CD4-positive, alpha-beta T cell treated with Interleukin-6 at 100 ng/mL for 8 hours (primary cell): ENCODE data around the gene EVX1.

Experiments
- DNase-seq: peaks from one replicate; pipeline ENCODE4 v3.0.0-alpha.2; 2020; ENCODE audit warnings: mixed read lengths, low spot score

Gene EVX1

DNA sequence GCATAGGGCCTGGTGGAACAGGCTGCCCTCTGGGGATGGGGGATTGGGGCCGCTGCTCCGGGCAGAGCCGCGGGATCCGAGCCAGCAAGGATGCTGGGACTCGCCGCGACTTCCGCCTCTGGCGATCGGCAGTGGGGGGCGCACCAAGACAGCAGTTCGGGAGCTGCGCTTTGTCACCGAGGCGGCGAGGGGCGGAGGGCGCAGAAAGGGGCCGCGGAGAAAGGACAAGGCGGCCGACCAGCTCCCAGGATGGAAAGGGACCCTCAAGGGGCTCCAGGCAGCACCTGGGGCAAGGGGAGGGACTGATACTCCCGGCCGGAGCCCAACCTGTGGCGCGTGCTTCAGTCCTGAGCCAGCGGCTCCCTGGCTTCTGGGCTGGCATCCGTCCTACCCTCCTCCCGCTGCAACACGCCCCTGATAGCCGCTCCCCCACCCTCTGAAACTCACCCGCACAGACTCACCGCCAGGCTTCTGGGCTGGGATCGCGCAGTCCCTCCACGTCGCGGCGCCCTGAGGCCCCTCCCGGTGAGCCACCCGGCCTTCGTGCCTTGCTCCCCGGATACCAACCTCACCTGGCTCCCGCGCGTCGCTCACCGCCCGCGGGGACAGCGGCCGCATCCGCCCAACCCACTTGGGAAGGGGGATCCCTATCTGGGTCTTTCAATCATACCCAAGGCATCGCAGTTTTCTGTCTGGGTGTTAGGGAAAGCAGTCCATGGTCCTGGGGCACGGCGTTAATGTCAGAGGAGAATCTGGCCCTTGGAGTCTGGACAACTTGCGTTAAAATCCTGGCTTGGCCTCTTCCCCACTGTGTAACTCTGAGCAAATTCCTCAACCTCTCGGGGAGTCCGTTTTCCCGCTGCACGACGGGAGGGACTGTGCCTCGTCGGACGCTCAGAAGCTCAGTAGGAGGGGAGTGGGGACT, 7.0 kb upstream of the EVX1 start:
- no peak for DNase-seq

DNA sequence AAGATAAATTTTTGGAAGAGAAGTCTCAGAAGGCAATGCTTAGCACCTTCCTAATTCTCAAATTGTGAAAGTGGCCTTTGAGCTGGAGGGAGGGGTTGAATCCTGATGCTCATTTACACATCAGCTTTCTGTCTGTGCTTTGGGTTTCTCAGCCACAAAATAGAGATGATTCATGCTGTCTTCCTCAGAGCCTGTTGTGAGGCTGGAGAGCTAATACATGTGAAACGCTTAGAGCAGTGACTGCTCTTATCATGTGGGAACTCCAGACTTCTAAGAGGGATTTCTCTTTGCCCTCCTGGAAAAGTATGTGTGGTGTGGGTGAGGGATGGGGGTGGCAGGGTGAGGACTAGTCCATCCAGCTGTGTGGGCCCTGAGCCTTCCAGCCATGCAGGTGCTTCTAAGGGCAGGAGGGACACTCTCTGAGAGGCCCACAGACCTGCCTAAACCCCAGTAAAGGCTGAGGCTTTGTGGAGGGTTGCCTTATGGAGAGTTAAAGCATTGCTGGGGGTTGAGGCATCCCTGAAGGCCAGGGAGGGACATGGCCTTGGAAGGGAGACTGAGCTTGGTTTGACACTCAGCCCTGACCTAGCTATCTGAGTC, 4.8 kb upstream of the EVX1 start:
- DNase-seq: no peak

DNA sequence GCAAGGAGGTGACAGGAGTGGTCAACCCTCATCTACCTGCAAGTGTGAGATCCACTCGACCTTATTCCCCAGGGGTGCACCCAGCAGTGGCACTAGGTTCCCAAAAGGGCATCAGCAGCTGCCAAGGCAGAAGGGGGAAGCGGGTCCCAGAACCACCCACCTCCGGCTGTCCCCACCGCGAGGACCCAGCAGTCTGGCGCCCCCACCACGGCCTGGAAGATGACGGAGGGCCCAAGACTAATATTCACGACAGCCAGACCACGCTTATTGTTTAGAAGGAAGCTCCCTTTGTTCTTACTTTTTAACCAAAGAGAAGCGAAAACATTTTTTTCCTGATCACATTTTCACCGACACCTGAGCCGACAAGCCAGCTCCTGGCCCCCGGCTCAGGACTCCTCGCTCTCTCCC, 3.6 kb upstream of the EVX1 start:
- DNase-seq: no peak

DNA sequence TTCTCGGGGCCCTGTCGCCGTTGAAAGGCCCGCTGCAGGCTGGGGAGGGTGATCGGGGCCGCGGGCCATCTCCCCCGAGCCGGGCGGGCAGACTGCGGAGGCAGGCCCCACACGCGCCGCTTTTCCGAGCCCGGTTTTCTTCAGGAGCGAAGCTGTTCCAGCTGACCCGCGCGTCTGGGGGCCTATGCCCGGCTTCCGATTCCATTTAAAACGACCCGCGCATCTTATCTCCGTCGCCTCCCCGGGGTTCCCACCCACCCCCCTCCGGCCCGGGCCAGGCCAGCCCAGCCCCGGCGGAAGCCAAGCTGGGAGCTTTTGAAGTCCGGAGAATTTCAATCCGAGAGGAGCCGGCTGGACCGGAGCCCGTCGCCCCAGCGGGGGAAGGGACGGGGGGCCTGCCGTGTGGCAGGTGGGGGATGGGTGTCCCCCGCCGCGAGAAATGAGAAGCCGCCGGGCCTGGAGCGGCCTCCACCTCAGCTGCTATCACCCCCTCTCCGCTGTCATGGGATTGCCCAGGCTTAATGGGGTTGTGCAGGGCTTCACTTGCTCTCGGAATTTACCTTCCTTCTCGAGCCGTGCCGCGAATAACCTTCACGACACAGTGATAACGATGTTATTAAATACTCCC, 3.1 kb upstream of the EVX1 start:
- DNase-seq: no peak

DNA sequence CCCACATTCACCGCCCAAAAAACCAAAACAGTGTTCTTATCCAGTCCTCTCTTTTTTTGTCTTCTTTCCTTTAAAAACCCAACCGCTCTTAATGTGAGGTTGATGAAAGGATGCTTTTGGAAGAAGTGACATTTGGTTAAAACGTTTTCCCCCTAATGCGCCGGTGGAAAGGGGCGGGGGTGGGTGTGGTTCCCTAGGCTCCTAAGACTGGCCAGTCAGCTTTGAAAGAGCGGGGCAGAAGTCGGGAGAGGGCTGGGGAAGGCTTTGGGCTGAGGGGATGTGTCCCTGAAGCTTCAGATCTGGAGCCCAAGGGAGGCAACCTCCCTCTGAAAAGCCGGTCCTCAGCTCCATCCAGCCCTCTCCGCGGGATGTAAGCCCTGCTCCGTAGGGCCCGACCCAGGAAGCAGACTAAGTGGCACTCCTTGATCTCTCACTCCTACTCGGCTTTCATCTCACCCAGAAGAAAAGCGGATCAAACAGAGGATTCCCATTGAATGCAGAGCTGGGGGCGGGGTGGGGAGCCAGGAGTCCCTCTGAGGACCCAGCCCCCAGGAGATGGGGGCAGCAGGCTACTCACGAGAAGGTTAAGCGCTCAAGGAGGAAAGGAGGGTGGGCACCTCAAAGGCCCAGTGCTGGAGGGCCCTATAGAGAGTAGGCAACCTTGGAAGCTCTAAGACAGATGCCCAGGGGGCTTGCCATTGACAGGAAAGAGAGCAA, 2.4 kb upstream of the EVX1 start:
- DNase-seq: no peak

DNA sequence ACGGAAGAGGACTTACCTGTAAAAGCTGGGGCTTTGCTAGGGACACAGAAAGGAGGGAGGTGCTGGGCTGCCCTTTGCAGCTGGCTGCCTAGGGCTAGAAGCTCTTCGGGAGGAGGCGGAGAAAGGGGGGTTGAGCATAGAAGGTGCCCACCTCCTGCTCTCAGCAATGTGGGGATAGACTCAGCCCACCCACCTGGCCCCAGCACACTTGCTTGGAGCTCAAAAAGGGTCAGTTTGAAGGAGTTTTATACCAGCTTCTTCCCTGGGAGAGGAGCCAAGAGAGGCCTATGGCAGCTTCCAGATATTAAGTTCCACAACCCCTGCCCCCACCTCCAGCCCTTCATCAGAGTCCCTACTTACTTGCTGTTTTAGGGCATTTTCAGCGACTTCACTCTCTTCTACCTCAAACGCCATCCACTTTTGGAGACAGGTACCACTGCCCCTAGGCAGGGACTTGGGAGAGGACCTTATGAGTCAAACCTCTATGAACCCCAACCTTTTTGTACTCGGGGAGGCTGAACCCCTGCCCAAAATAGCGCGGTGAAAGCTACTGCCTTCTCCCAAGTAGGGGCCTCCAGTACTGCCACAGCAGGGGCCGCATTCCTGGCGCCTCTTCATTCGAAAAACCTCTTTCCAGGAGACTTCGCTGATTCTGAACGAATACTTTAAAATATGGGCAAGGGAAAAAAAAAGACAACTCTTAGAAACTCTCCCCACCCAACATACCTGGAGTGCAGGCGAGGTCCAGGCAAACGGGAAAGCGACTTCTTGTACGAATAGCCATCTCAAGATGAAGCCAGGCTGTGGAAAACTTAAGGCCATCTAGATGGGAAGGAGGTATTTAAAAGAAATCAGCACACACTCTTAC, 1.2 kb upstream of the EVX1 start:
- no peak for DNase-seq

DNA sequence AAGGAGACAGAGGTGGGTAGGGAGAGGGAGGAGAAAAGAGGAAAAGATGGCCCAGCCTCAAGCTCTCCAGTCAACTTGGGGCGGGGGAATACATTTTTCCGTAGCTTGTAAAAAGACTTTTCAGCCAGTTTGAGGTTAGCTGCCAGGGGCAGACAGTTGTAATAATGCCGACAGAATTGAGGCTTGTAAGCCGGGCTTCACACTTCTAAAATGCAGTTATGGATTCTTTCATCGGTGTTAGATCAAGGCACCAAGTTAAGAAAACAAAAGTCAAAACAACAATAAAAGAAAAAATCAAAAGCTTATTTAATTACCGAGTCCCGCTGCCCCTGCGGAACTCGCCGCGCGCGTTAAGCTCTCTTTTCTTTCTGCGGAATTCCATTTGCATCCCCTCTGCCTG, 448 bp upstream of the EVX1 start:
- no peak for DNase-seq

DNA sequence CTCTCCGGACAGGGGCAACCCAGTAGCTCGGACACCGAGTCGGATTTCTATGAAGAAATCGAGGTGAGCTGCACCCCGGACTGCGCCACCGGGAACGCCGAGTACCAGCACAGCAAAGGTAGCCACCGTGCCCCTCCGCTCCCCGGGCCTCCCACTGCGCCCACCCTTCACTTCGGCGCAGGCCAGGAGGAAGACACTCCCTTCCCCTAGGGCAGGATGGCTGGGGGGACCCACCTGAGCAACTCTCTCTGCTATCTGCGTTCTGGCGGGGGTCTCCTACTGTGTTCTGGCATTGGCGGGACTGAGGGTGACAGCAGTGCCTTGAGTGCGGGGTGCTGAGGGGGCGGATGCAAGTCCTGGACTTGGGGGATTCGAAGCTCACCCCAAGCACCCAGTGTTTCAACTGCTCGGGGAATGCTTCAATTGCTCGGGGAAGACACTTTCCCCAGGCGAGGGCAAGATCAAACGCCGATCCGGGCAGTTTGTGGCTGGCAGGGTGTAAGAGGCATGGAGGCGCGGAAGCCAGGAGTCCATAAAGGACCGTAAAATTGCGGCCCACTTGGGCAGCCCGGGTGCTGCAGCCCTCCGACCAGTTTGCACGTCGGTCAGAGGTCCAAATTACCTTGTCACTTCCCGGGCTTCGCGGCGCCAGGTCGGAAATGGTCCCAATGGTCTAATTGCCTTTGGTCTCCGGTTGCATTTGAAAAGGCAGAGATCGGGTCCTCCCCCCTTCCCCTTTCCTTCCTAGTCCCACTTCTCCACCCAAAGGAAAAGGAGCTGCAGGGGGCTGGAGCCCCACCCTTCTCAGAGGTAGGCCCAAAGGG, 950 bp downstream of the EVX1 start:
- DNase-seq: no peak

DNA sequence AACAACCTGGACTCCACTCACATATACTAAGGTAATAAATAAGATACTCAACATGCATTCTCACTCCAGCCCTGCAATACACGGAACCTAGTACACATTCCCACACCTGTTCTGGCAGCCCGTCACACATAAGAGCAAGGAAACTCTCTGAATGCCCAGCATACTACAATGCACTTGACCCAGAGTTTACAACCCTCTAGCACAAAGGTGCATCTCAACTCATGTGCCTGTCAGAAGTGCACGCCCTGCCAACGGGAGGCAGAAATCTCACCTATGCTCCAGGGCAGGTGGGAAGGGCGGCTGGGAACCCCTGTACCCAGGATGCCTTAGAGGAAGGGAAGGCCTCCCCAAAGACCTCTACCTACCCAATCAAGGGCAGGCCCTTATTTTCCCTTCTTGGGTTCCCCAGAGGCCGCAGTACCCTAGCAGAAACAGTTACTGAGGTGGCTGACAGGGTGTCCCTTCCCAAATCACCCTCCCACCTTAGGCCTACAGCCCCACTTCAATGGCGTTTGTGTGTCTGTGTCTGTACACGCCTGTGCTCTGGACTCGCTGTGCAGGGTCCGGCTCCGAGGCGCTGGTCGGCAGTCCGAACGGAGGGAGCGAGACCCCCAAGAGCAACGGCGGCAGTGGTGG, 2.0 kb downstream of the EVX1 start:
- no peak for DNase-seq

DNA sequence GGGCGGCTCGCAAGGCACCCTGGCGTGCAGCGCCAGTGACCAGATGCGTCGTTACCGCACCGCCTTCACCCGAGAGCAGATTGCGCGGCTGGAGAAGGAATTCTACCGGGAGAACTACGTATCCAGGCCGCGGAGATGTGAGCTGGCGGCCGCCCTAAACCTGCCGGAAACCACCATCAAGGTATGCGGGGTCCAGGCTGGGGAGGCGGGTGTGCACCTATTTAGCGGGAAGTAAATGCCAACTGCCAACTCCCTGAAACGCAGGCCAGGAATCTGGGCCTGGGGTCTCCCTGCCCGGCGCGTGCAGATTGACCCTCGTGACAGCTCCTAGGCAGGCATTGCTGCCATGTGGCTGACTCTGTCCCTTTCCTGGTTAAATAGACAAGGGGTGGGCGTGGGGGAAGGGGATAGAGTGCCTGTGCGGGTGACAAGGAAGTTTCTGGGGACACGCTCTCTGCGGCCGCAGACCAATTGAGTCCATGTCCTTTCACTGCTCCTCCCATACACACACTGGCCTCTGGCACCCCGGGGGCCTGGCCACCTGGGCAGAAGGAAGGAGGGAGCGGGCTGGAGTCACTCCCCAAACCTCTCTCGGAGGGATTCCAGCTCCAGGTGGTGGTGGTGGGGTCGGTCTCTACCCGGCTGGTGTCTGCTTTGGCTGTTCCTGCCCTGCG, 2.7 kb downstream of the EVX1 start:
- no peak for DNase-seq

DNA sequence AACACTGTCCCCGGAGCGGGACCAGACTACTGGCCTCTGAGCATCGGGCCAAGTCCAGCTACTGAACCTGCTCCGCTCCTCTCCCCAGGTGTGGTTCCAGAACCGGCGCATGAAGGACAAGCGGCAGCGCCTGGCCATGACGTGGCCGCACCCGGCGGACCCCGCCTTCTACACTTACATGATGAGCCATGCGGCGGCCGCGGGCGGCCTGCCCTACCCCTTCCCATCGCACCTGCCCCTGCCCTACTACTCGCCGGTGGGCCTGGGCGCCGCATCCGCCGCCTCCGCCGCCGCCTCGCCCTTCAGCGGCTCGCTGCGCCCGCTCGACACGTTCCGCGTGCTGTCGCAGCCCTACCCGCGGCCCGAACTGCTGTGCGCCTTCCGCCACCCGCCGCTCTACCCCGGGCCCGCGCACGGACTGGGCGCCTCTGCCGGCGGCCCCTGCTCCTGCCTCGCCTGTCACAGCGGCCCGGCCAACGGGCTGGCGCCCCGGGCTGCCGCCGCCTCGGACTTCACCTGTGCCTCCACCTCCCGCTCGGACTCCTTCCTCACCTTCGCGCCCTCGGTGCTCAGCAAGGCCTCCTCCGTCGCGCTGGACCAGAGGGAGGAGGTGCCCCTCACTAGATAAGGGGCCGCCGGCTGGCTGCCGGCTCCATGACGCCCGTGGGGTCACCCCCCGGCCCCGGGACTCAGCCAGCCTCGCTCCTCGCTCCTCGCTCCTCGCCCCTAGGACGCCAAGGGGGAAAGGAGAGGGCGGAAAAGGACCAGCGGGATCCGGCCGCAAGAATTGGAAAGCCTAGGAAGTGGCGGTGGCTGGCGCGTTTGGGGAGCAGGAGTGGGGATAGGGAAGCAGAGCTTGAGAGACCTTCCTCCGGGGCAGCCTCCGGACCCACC, 3.4 kb downstream of the EVX1 start:
- DNase-seq: no peak

DNA sequence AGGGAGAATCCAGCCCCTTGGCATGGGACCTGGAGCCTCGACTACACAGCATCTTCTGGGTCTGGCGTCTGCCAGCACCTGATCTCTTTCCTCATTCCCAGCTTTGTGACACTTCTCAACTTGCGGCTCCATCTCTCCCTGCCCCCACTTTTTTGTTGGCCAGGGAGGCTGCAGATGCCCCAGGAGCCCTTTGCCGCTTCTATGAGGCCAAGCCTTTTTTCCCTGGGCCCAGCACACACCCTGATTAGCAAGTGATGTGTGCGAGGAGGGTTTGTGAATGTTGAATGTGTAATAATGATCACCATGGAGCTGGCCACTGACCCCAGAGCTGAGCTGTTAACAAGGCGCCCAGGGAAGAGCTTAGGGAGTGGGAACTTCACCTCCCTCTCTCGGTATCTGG, 4.4 kb downstream of the EVX1 start:
- DNase-seq: no peak

DNA sequence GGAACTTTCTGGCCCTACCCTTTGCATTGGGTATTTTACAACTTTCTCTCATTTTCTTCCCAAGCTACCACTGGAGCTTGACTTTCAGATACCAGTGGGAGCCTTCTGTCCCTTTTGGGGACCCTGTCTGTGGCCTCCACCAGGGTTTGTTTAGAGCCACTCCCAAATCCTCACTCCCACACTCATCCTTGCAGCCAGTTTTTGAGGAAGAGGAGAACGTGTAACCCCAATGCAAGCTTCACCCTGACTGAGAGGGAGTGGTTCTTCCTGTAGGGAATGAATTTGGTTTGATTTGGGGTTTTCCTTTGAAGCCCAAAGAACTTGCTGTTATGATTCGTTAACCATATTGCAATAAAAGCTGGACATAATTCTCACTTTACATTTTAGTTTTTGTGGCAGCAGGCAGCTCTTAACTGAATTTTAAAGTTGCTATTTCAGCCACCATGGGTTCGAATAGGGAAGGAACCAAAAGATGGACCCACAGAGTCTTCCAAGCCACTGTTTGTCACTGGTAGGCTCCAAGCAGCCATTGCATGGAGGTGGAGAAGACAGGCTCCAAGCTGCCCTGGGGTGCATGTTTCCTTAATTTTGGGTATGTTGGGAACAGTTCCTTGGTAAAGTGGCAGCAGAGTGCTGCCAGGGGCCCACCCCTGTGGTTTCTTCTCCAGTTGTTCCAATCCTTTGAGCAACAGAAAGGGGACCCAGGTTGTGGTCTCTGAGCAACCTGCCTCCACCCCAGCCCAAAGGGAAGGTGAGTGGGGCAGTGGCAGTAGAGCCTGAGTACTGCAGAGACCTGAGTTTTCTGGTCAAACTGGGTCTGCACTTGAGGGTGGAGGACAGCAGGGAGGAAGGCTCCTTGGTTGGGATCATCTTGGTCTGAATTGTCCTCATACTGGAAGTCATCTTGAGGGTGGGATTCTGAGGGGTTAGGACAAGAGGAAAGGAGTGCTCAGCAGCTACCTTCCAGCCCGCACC, 5.1 kb downstream of the EVX1 start:
- no peak for DNase-seq

DNA sequence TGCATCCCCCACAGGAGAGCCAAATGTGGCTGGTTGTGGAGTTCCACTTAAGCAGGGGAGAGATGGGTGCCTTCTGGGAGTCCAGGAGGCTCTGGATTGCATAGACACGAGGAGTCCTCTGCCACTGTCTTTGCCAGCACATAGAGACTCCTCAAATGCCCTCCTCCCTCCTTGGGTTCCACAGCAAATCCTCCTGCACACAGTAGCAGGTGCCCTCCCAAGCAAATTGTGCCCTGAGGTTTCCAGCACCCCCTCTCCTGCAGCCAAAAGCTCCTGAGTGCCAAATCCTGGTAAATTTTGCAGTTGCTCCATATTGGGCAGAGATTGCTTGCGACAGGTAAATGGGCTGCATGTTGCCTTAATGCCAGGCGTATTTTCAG, 5.8 kb downstream of the EVX1 start:
- DNase-seq: no peak

DNA sequence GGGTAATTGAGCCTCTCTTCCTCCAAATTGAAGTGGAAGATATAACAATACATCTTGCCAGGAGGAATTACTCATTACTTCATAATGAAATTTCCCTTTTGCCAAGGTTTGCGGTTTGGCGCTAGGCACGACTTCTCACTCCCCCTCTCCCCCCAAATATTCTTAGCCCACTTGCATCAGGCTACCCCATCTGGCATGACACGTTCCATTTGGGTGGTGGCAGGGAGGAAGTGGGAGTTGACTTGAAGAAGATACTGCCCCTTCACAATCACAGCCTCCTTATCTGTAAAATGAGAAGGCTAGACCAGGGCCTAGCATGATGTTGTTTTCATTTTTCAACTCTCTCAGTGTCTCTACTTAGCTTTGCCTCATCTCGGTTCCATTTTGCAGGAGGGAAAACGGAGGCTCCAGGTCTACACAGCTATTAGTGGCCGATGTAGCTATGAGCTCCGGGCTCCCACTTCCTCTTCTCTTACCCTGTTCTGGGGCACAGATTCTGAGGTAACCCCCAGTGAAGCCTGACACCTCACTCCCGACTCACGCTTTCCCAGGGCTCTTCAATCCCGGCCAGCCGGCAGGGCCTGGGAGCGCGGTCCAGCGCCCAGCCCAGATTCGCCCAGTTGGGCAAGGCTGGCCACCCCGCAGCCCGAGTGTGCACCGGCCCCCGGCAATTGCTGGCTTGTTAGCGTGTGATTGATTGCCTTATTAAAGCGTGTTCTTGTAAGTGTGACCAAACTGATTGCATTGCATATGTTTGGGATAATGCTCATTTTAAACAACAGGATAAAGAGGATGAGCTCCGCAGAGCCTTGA, 6.5 kb downstream of the EVX1 start:
- no peak for DNase-seq

DNA sequence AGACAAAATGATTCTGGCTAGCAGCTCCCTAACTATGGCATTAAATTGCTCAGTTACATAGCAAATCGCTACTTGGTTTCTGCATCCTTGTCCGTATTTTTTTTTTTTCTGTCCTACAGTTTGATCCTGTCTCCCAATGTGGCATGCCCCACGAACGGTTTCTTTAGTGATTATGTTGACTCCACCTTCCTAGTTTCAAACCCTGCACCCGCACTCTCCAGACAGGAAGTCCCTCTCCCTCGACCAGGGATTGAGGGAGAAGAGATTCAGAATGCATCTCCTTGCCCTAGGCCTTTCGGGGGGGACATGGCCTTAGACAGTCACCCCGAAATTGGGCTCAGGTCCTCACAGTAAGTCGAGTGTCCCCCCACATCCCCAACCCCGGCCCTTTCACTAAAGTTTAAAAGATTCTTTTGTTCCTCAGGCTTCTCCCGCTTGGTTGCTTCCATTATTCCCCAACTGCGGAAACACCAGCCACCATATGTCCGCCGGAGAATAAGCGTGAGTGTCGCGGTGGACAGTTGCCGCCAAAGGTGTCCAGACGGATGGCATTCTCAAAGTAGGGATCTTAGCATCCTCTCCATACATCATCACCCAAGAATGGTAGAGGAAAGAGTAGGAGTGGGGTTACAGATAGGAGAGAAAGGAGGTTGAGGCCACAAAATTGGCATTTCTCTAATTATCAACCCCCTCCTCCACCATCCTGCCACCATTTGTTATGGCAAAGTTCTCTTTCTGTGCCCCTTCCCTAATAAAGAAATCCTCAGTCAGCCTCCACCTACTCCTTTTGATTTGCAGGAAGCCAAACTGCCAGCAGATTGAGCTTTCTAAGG, 7.3 kb downstream of the EVX1 start:
- no peak for DNase-seq
